Activated B cell treated with CpG ODN at 0.5 μM for 24 hours (primary cell): ENCODE data around the gene ILF3. TPM values are rescaled to one million over a fixed set of nuclear protein-coding genes. Genes with fewer than 3 reads are reported as not detected.

Experiments used
- ATAC-seq: fragments of 200-7000 bp; cut with Tn5 transposase; one replicate; pipeline ENCODE4 v1.10.0; 2021; ENCODE audit warnings: low read depth, mild to moderate bottlenecking, moderate library complexity
- CTCF ChIA-PET: fragments of 350-600 bp; sonication (Branson Sonifier 250); formaldehyde crosslinking; loops from one replicate; lab custom pipeline; 2021; ENCODE audit warnings: antibody characterized with exemption; lab: Charles Lee
- POLR2A ChIA-PET: fragments of 350-600 bp; sonication (Branson Sonifier 250); formaldehyde crosslinking; loops from one replicate; lab custom pipeline; 2021; ENCODE audit warnings: antibody characterized with exemption; lab: Charles Lee
- DNase-seq: peaks from one replicate; pipeline ENCODE4 v3.0.0; 2022
- H3K27ac Mint-ChIP-seq: one replicate; pipeline ENCODE4 v1.8.0; 2020; ENCODE audit warnings: mixed read lengths
- H3K27me3 Mint-ChIP-seq: one replicate; pipeline ENCODE4 v1.8.0; 2021; ENCODE audit warnings: mixed read lengths
- H3K36me3 Mint-ChIP-seq: one replicate; pipeline ENCODE4 v1.8.0; 2021; ENCODE audit warnings: low read depth, mixed read lengths
- H3K4me1 Mint-ChIP-seq: one replicate; pipeline ENCODE4 v1.8.0; 2021; ENCODE audit warnings: mixed read lengths
- H3K4me3 Mint-ChIP-seq: one replicate; pipeline ENCODE4 v1.8.0; 2020; ENCODE audit warnings: mild to moderate bottlenecking, mixed read lengths
- H3K9me3 Mint-ChIP-seq: one replicate; pipeline ENCODE4 v1.8.0; 2020; ENCODE audit warnings: mixed read lengths
- CTCF ChIP-seq: fragments of 200-600 bp; IDR thresholded peaks from one replicate; pipeline ENCODE4 v1.8.0; 2022; ENCODE audit warnings: antibody characterized with exemption, mild to moderate bottlenecking
- intact Hi-C: fragments of 100-400 bp; cut with micrococcal nuclease; formaldehyde crosslinking; loops from one replicate; pipeline ENCODE4 v1.15.1; 2024
- total RNA-seq: library from RNA; stranded (reverse); gene quantifications from 2 replicates; pipeline ENCODE4 v1.2.3, GENCODE V29; 2022

The ILF3 gene
- total RNA-seq, 1 donor from 2014 or later, result 399 TPM

- peaks cover 5% of the 10 kb centered on the region for H3K36me3 Mint-ChIP-seq
These were observed 45.6 kb downstream of the ILF3 start for GRCh38 chr19:10699650-10700335.

GRCh38 chr19:10701955-10702525 is 47.9 kb downstream of the ILF3 start:
- Mint-ChIP-seq H3K36me3 (peaks cover 5% of the 10 kb centered on the region), H3K4me3 (peak overlapping the region; percentile 93), H3K27ac (peak overlapping the region; percentile 85), H3K27me3 (peaks cover 2% of the 10 kb centered on the region), H3K9me3 (no peaks in the 10 kb centered on the region), H3K4me1 (peaks cover 12% of the 10 kb centered on the region)
- intact Hi-C loops, result loop anchor here (1.0 kb wide), 1 partner anchor 133 kb away; no protein-coding TSS in a partner anchor
- TF ChIP-seq CTCF, result no peak
- peak; percentile 29 for ATAC-seq
- peak; percentile 31 for DNase-seq
- POLR2A ChIA-PET, result interaction anchor here (0.5 to 3.4 kb wide), 17 partner anchors 15 to 431 kb away, joined by 3 to 22 read pairs (median 4); partner anchors contain the start of genes DNM2, ICAM1, ICAM5 and TMED1
- CTCF ChIA-PET, result interaction anchor here (0.8 to 4.3 kb wide), 13 partner anchors 15 to 298 kb away, joined by 3 to 44 read pairs (median 4); partner anchors contain the start of gene DNM2

More at GRCh38 chr19:10699650-10700335, 45.6 kb downstream of the ILF3 start:
- H3K27me3 Mint-ChIP-seq, result peaks cover 5% of the 10 kb centered on the region
- H3K9me3 Mint-ChIP-seq, result no peaks in the 10 kb centered on the region
- DNase-seq (peak; percentile 28), ATAC-seq (no peak)
- POLR2A ChIA-PET, result interaction anchor here (0.9 to 3.4 kb wide), 4 partner anchors 18 to 136 kb away, joined by 4 to 22 read pairs (median 6); partner anchors contain the start of gene DNM2
- CTCF ChIA-PET, result interaction anchor here (0.5 to 4.3 kb wide), 21 partner anchors 18 to 480 kb away, joined by 3 to 44 read pairs (median 4); partner anchors contain the start of gene DNM2
- H3K4me1 Mint-ChIP-seq, result peaks cover 26% of the 10 kb centered on the region
- H3K4me3 Mint-ChIP-seq, result no peak overlapping the region
- intact Hi-C loops, result loop anchor here (1.0 to 5.0 kb wide), 4 partner anchors 118 to 217 kb away; partner anchors contain the start of genes CDKN2D and KRI1
- TF ChIP-seq CTCF, result peak; percentile 60
- H3K27ac Mint-ChIP-seq, result no peak overlapping the region

GRCh38 chr19:10706990-10707389 is 52.8 kb downstream of the ILF3 start:
- no peak for TF ChIP-seq CTCF
- POLR2A ChIA-PET, result interaction anchor here (0.7 kb wide), 1 partner anchor 21 kb away, joined by 3 read pairs; no protein-coding TSS in a partner anchor
- DNase-seq (no peak), ATAC-seq (no peak)
- no peaks in the 10 kb centered on the region for H3K9me3 Mint-ChIP-seq
- CTCF ChIA-PET, result no interaction called here
- intact Hi-C loops, result no loop called here
- H3K27me3 Mint-ChIP-seq, result no peaks in the 10 kb centered on the region
- H3K36me3 Mint-ChIP-seq, result peaks cover 14% of the 10 kb centered on the region
- no peak overlapping the region for H3K4me3 Mint-ChIP-seq
- no peak overlapping the region for H3K27ac Mint-ChIP-seq
- H3K4me1 Mint-ChIP-seq, result peaks cover 4% of the 10 kb centered on the region

GRCh38 chr19:10707440-10707839 is 53.3 kb downstream of the ILF3 start:
- Mint-ChIP-seq H3K9me3 (no peaks in the 10 kb centered on the region), H3K36me3 (peaks cover 18% of the 10 kb centered on the region), H3K27me3 (no peaks in the 10 kb centered on the region), H3K4me3 (no peak overlapping the region), H3K4me1 (no peaks in the 10 kb centered on the region), H3K27ac (no peak overlapping the region)
- CTCF ChIA-PET, result no interaction called here
- TF ChIP-seq CTCF, result no peak
- POLR2A ChIA-PET, result no interaction called here
- intact Hi-C loops, result no loop called here
- no peak for ATAC-seq
- DNase-seq, result no peak

GRCh38 chr19:10708291-10708690 is 54.1 kb downstream of the ILF3 start:
- H3K27me3 Mint-ChIP-seq, result no peaks in the 10 kb centered on the region
- no peak for DNase-seq
- ChIA-PET POLR2A (interaction anchor here (0.5 kb wide), 1 partner anchor 201 kb away, joined by 8 read pairs; no protein-coding TSS in a partner anchor), CTCF (no interaction called here)
- ATAC-seq, result no peak
- H3K4me1 Mint-ChIP-seq, result peaks cover 3% of the 10 kb centered on the region
- no peak for TF ChIP-seq CTCF
- no peak overlapping the region for H3K4me3 Mint-ChIP-seq
- intact Hi-C loops, result no loop called here
- H3K9me3 Mint-ChIP-seq, result no peaks in the 10 kb centered on the region
- H3K27ac Mint-ChIP-seq, result no peak overlapping the region
- peaks cover 23% of the 10 kb centered on the region for H3K36me3 Mint-ChIP-seq
